Skeletal muscle tissue (tissue), 4 donors: ENCODE data around the gene TMEM200C. TPM values are rescaled to one million over a fixed set of nuclear protein-coding genes. Genes with fewer than 3 reads are reported as not detected.
A peak's percentile ranks its signal among the peaks of the same experiment; 100 is the strongest.

Experiments used
- H3K27ac ChIP-seq: one replicate; pipeline ENCODE4 v1.7.0; 2013; ENCODE audit warnings: mild to moderate bottlenecking, low read depth, low read length, inconsistent platforms
- H3K27me3 ChIP-seq, 3 donors: one replicate each; pipeline ENCODE4 v1.7.0; 2013; ENCODE audit warnings: low read length in 3 of 3; ENCODE audit not compliant: control insufficient read depth in 3 of 3, insufficient read depth in 3 of 3
- H3K36me3 ChIP-seq, 3 donors: one replicate each; pipeline ENCODE4 v1.7.0; 2013; ENCODE audit warnings: low read length in 3 of 3; ENCODE audit not compliant: control insufficient read depth in 3 of 3, insufficient read depth in 3 of 3
- H3K4me1 ChIP-seq, 3 donors: one replicate each; pipeline ENCODE4 v1.7.0; 2013; ENCODE audit warnings: low read length in 3 of 3, mild to moderate bottlenecking in 3 of 3; ENCODE audit not compliant: control insufficient read depth in 3 of 3, insufficient read depth in 3 of 3
- H3K4me3 ChIP-seq, 3 donors: one replicate each; pipeline ENCODE4 v1.7.0; 2013; ENCODE audit warnings: low read length in 3 of 3
- H3K9ac ChIP-seq, 3 donors: one replicate each; pipeline ENCODE4 v1.7.0; 2013; ENCODE audit warnings: low read length in 3 of 3, mild to moderate bottlenecking in 3 of 3, moderate library complexity in 2 of 3, low read depth in 1 of 3
- H3K9me3 ChIP-seq, 3 donors: one replicate each; pipeline ENCODE4 v1.7.0; 2013; ENCODE audit warnings: low read length in 3 of 3; ENCODE audit not compliant: control insufficient read depth in 3 of 3
- total RNA-seq: library from RNA; depleted of rRNA; stranded (reverse); fragments of >200 nt; gene quantifications from one replicate; pipeline ENCODE4 v1.2.3, GENCODE V29; 2014
- donor health status: Osteomylitis.

The TMEM200C gene
- total RNA-seq, 1 donor from 2014 or later: 0.52 TPM

DNA sequence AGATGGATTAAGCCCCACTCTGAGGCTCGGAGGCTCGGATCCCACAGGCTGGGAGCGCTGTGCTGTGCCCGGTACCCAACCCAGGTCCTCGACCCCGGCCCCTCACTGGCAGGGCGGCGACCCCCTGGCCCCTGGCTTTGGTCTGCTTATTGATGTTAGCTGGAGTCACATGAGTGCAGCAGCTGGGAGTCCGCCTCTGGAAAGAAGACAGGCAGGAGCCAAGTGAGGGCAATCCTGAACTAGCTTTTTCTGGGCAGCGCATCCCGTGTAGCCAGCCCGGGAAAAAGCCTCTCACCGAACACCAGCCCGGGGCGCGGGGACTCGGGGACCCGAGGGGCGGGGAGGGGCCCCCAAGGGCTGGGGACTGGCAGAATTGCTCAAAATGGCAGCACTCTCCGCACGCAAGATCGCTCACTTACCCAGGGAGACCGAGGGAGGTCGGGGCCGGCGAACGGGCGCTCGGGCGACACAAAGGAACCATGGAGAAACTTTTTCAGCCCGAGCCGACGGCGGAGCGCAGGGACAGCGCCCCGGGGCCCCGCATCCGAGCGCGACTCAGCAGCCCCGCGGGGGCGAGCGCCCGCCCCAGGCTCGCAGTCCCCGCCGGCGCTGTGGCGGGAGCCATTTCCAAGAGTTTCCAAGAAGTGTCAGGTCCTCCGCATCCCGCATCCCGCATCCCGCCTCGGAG is 567 bp downstream of the TMEM200C start:
- Histone ChIP-seq H3K27me3 (peaks cover 47 to 69% (median 66%) of the 10 kb centered on the region in 3 donors), H3K9me3 (no peaks in the 10 kb centered on the region), H3K4me1 (peaks cover 0 to 4% (median 3%) of the 10 kb centered on the region in 3 donors), H3K4me3 (peak overlapping the region in 2 of 3 donors; percentile 13 to 20), H3K27ac (no peak overlapping the region), H3K36me3 (no peaks in the 10 kb centered on the region), H3K9ac (no peak overlapping the region)

DNA sequence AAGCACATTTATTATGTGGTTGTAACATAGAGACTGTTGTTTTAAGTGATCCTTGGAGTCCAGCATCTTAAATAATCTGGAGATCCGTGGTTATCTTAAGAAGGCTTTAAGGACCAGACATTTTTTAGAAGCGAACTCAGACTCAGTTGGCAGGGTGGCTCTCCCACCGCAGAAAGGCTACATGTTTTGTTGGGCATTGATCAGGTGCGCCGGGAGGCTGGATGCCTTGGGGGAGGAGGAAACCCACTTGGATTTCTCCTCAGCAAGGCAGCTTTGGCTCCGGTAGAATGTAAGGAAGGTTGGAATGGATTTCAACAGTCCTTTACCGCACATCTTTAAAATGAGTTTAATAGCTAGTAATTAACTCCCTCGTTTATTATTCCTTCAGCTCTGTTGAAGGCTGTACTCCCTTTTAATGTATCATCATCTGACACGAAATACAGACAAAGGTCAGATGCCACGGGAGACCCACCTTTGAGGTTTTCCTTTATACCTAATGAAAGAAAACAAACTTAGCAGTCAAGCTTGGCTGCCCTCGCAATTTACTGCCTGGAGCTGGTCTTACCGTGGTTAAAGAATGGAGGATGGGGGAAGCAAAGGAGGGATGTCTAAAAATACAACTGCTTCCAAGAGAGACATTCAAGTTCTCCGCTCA is 1.2 kb downstream of the TMEM200C start:
- no peaks in the 10 kb centered on the region for H3K36me3 ChIP-seq
- H3K27me3 ChIP-seq: peaks cover 47 to 72% (median 66%) of the 10 kb centered on the region in 3 donors
- H3K9ac ChIP-seq: no peak overlapping the region
- H3K9me3 ChIP-seq: no peaks in the 10 kb centered on the region
- no peak overlapping the region for H3K4me3 ChIP-seq
- no peak overlapping the region for H3K27ac ChIP-seq
- peaks cover 0 to 4% (median 3%) of the 10 kb centered on the region in 3 donors for H3K4me1 ChIP-seq

DNA sequence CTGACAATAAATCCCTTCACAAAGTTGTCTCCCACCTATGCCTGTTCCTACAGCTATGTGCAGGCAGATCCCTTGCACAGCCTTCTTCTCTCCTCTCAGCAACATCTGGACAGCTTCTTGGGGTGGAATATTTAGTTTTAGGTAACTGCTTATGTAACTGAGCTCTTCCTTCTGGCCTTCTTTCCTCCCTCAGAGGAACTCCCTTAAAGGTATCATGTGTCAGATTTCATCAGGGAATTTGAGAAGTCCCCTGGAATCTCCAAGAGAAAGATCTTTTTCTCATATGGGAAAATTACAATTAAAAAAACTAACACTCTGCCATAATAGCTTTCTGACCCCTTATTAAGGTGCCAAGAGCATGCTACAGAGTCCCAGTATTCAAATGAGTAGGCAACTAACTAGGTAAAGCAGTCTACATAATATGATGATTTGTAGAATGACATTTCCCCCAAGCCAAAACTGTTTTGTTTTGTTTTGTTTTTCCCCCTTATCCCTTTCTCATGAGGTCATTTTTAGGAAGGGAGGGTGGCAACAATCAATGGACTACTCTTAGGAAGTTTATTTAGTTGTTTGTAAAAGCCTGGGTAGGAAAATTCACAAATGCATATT is 2.4 kb downstream of the TMEM200C start:
- H3K4me3 ChIP-seq: no peak overlapping the region
- H3K9ac ChIP-seq: no peak overlapping the region
- H3K27me3 ChIP-seq: peaks cover 44 to 66% (median 58%) of the 10 kb centered on the region in 3 donors
- H3K9me3 ChIP-seq: no peaks in the 10 kb centered on the region
- H3K4me1 ChIP-seq: peaks cover 0 to 4% (median 3%) of the 10 kb centered on the region in 3 donors
- no peak overlapping the region for H3K27ac ChIP-seq
- no peaks in the 10 kb centered on the region for H3K36me3 ChIP-seq

GRCh38 chr18:5891854-5892215 is 3.5 kb downstream of the TMEM200C start:
- Histone ChIP-seq H3K36me3 (no peaks in the 10 kb centered on the region), H3K9ac (no peak overlapping the region), H3K4me1 (peaks cover 0 to 4% (median 3%) of the 10 kb centered on the region in 3 donors), H3K4me3 (no peak overlapping the region), H3K27ac (no peak overlapping the region), H3K9me3 (no peaks in the 10 kb centered on the region), H3K27me3 (peaks cover 43 to 64% (median 51%) of the 10 kb centered on the region in 3 donors)

GRCh38 chr18:5891184-5891853 is 4.0 kb downstream of the TMEM200C start:
- H3K36me3 ChIP-seq: no peaks in the 10 kb centered on the region
- no peaks in the 10 kb centered on the region for H3K9me3 ChIP-seq
- no peak overlapping the region for H3K9ac ChIP-seq
- no peak overlapping the region for H3K27ac ChIP-seq
- peak overlapping the region in 2 of 3 donors; percentile 63 to 66 for H3K4me3 ChIP-seq
- peaks cover 39 to 59% (median 46%) of the 10 kb centered on the region in 3 donors for H3K27me3 ChIP-seq
- peaks cover 0 to 4% (median 3%) of the 10 kb centered on the region in 3 donors for H3K4me1 ChIP-seq

- Histone ChIP-seq H3K27me3 (peaks cover 33 to 51% (median 40%) of the 10 kb centered on the region in 3 donors), H3K36me3 (no peaks in the 10 kb centered on the region), H3K9ac (peak overlapping the region in 1 of 3 donors; percentile 25), H3K4me3 (peak overlapping the region in 2 of 3 donors; percentile 63 to 66), H3K4me1 (peaks cover 0 to 2% (median 0%) of the 10 kb centered on the region in 3 donors), H3K27ac (no peak overlapping the region), H3K9me3 (no peaks in the 10 kb centered on the region)
These were observed 4.8 kb downstream of the TMEM200C start for GRCh38 chr18:5890331-5891183.

- peaks cover 3 to 8% (median 4%) of the 10 kb centered on the region in 3 donors for H3K27me3 ChIP-seq
These were observed 10.0 kb downstream of the TMEM200C start for GRCh38 chr18:5885361-5885760.

GRCh38 chr18:5884375-5884774 is 10.9 kb downstream of the TMEM200C start:
- no peaks in the 10 kb centered on the region for H3K36me3 ChIP-seq
- H3K27ac ChIP-seq: no peak overlapping the region
- no peak overlapping the region for H3K9ac ChIP-seq
- no peak overlapping the region for H3K4me3 ChIP-seq
- peaks cover 0 to 4% (median 0%) of the 10 kb centered on the region in 3 donors for H3K27me3 ChIP-seq
- H3K9me3 ChIP-seq: no peaks in the 10 kb centered on the region
- no peaks in the 10 kb centered on the region for H3K4me1 ChIP-seq

More at GRCh38 chr18:5885361-5885760, 10.0 kb downstream of the TMEM200C start:
- Histone ChIP-seq H3K36me3 (no peaks in the 10 kb centered on the region), H3K27ac (no peak overlapping the region), H3K4me1 (no peaks in the 10 kb centered on the region), H3K9me3 (no peaks in the 10 kb centered on the region), H3K4me3 (no peak overlapping the region), H3K9ac (no peak overlapping the region)

DNA sequence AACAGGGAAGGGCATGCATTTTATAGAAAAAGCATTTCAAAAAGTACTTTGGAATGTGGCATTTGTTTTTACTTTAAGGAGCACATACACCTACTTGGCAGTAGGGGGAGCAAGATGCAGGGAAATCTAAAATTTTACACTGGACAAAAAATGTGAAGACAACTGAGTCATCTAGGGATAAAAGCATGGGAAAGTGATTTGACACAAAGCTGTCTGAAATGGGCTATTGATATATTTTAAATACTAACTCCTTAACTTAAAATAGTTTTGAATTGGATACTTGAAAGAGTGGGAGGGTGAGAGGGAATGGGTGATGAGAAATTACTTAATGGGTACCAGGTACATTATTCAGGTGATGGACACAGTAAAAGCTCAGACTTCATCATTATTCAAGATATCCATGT is 15.8 kb downstream of the TMEM200C start:
- Histone ChIP-seq H3K9me3 (no peaks in the 10 kb centered on the region), H3K27me3 (peaks cover 0 to 6% (median 5%) of the 10 kb centered on the region in 3 donors), H3K4me1 (no peaks in the 10 kb centered on the region), H3K36me3 (no peaks in the 10 kb centered on the region), H3K4me3 (no peak overlapping the region), H3K9ac (no peak overlapping the region), H3K27ac (no peak overlapping the region)
